WI38 (cell line): Measurements from ENCODE around the gene AGPAT3.

Experiments used
- H3K4me3 ChIP-seq: 2 replicates; pipeline ENCODE4 v1.5.1; 2011; ENCODE audit warnings: low read depth, mild to moderate bottlenecking, control low read depth, low read length
- TF ChIP-seq, protein P1 (sequence below): IDR thresholded peaks from 2 replicates; pipeline ENCODE4 v1.5.1; 2012; ENCODE audit warnings: low read depth, mild to moderate bottlenecking, control low read depth, low read length

Gene AGPAT3

GRCh38 chr21:43933199-43933598 is 68.2 kb downstream of the AGPAT3 start:
- H3K4me3 ChIP-seq = no peak overlapping the region
- TF ChIP-seq, protein P1, sequence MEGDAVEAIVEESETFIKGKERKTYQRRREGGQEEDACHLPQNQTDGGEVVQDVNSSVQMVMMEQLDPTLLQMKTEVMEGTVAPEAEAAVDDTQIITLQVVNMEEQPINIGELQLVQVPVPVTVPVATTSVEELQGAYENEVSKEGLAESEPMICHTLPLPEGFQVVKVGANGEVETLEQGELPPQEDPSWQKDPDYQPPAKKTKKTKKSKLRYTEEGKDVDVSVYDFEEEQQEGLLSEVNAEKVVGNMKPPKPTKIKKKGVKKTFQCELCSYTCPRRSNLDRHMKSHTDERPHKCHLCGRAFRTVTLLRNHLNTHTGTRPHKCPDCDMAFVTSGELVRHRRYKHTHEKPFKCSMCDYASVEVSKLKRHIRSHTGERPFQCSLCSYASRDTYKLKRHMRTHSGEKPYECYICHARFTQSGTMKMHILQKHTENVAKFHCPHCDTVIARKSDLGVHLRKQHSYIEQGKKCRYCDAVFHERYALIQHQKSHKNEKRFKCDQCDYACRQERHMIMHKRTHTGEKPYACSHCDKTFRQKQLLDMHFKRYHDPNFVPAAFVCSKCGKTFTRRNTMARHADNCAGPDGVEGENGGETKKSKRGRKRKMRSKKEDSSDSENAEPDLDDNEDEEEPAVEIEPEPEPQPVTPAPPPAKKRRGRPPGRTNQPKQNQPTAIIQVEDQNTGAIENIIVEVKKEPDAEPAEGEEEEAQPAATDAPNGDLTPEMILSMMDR = no peak

- no peak overlapping the region for H3K4me3 ChIP-seq
- TF ChIP-seq, protein P1 = no peak
Observed at GRCh38 chr21:43933680-43934079, 68.7 kb downstream of the AGPAT3 start.

GRCh38 chr21:43934116-43934515 is 69.1 kb downstream of the AGPAT3 start:
- H3K4me3 ChIP-seq = no peak overlapping the region
- TF ChIP-seq, protein P1 = no peak

- H3K4me3 ChIP-seq = no peak overlapping the region
- TF ChIP-seq, protein P1 = no peak
Observed at GRCh38 chr21:43934716-43935705, 70.0 kb downstream of the AGPAT3 start.

DNA sequence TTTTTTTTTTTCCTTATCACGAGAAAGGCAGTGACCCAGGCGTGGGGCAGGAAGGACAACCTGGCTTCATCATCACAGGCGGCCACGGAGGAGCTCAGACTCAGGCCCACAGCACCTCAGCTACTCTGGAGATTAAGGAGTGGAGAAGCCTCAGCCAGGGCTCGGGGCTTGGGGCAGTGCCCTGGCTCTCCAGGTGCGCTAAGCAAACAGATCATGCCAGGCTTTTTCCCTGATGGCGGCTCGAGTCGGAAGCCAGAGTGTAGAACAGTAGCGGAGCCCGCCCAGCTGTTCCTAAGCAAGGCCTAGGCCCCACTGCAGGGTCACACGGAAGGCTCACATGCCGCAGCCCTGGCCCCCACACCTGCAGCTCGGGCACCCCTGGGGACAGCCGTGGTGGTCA is 70.7 kb downstream of the AGPAT3 start:
- TF ChIP-seq, protein P1 = no peak

DNA sequence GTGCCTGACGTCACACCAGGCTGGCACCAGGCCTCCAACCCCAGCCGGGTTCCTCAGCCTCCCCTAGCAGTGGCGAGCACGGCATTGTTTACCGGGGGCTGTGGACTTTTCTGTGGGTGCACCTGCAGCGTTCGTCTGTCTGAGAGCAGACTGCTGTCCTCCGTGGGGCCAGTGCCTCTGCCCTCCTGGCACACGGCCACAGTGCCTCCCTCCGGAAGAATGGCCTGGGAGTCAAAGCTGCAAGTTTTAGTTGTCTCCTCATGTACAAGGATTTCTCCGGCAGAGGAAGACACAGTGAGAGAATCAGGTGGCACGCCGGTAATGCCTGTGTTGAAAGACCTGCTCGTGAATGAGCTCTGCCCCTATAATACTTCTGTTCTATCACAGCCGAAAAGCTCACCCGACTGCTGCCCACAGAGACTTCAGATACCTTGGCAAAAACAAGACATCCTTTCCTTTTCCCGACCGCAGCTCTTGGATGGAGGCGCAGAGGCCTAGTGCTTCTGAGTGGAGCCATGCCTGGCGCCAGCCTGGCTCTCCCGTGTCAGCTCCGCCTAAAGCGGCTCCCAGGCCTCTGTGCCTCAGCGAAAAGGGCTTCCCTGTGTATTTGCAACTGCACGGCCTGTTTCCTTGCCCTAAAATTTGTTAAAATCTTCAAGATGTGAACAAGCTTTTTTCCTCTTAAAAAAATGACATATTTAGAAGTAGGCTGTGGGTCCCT is 71.4 kb downstream of the AGPAT3 start:
- H3K4me3 ChIP-seq = no peak overlapping the region
- TF ChIP-seq, protein P1 = no peak

More for the DNA sequence above, 70.7 kb downstream of the AGPAT3 start:
- no peak overlapping the region for H3K4me3 ChIP-seq
